HG02885 (cell line): ENCODE data around the gene TNFSF18.
A peak's percentile ranks its signal among the peaks of the same experiment; 100 is the strongest.

Experiments
- ATAC-seq: cut with Tn5 transposase; IDR thresholded peaks from one replicate; pipeline ENCODE4 v1.9.1; 2021; ENCODE audit warnings: mild to moderate bottlenecking; ENCODE audit not compliant: unreplicated experiment, poor library complexity

The TNFSF18 gene

DNA sequence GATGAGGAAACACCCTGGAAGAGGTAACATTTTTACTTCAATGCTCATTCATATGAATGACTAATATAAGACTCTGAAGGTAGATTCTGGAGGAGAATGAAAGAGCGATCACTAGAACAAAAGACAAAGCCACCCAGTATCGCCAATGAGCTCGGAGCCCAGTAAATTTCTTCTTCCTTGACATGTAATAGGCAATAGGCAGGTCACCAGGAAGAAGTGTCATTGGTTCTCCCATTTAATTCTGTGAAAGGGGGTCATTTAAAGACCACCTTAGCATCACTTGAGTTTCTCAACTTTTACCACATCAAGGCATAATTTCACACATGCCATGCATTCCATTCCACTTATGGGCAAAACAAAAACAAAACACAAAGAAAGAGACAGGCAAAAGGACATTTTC, 7.9 kb downstream of the TNFSF18 start:
- ATAC-seq: no peak

DNA sequence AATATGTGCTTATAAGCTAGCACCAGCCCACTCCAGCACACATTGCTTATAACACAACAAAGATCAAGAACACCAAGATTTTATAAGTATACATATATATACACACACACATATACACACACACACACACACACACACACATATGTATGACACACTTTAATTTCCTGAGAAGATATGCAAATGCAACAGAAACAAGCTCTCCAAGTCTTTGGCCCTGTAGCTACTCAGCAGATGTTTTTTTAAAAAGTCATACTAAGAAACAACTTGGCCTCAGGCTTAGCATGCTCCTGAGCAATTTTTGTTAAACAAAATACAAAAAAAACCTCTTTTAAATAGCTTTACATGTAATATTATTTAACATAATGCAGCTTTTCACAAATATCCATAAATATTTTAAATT, 11.1 kb downstream of the TNFSF18 start:
- ATAC-seq: no peak

DNA sequence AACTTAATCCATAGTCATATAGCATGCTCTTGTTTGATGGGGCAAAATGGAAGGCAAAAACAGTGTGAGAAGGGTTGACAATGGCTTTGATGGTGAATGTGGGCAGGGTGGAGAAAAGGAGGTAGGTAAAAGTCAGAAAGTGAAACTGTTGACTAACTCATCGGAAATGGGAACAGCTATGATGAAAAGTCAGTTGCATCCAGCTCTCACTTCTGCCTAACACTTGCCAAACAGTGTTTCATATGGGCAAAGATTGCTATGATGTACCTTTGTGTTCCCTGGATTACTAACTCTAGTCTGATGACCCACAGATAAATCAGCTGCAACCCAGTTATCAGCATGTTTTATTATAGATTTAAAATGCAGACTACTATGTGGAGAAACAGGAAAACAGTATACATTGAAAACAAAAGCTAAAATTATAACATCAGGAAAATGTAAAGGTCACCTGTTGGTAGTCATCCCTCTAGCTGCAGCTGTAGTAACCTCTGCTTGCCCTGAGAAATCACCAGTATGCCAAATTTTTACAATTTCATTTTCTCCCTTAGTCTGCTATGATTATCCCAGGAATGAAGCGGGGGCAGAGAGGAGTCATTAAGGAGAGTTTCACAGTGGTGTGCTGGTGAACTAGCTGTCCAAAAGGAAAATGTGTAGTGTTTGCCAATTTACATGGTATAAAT, 11.7 kb downstream of the TNFSF18 start:
- ATAC-seq: no peak

DNA sequence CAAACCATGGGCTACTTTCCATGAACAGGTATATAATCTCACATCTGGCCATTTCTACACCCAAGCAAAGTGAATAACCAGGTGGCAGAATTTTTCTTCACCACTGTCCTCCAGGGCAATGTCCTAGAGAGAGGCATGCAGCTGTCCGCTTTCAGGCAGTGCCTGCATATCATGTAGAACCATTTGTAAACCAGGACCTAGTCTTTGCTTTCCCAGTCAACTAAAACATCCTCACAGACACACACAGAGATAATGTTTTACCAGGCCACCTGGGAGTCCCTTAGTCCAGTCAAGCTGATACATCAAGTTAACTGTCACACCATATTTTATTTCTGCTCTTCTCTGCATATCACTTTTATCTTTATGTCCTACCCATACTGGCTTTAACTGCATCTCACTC, 26.2 kb downstream of the TNFSF18 start:
- no peak for ATAC-seq

DNA sequence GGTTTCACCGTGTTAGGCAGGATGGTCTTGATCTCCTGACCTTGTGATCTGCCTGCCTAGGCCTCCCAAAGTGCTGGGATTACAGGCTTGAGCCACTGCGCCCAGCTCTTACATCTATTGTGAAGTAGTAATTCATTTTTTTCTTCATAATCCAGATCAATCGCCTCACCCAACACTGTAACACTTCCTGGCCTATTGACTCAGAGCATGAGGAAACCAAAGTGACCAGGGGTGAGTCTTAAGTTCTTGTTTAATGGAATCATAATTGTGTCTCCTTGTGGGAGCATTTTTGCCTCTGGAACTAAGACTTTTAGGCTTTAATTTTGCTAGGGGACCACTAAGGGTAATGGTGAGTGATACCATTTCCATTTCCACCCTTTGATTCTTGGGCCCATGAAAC, 27.4 kb downstream of the TNFSF18 start:
- ATAC-seq: no peak

DNA sequence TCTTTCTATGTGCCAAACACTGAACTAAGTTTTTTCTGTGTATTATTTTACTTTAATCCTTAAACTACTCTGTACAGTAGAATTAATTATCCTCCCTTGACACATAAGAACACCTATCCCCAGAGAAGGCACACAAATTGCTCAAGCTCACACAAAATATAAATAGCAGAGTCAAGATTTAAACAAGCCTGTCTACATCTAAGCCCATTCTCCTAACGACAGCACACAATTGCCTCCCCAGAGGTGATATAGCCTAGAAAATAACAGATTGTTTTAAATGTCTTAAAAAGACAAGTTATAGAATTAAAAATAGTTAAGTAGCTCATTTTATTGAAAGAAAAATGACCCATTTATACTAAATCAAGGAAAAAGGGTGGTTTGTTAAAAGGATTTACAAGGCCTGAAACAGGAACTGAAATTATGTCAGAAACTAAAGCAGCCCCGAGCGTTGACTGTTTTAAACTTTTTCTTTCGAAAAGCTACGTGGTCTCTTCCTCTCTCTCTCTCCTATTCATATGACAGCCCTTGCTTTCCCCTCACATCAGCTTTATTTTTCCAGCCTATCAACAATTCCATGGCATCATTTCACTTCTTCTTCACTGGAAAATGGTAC, 30.5 kb downstream of the TNFSF18 start:
- peak; percentile 91 for ATAC-seq

DNA sequence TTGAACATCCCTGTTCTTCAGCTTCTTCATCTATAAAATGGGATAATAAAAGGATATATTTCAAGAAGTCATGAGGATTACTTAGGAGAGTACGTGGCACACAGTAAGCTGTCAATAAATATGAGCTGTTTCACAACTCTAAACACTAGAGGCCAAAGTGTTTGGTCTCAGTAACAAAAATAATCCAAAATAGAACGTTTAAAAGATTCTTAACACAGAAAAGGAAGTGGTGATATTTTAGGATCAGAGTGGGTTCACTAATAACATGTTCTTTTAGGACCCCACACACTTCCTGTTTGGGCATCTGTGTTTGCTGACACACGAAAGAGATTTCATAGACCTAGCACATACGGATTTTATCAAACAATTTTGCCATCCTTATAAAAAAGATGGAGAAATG, 32.9 kb downstream of the TNFSF18 start:
- peak; percentile 33 for ATAC-seq

DNA sequence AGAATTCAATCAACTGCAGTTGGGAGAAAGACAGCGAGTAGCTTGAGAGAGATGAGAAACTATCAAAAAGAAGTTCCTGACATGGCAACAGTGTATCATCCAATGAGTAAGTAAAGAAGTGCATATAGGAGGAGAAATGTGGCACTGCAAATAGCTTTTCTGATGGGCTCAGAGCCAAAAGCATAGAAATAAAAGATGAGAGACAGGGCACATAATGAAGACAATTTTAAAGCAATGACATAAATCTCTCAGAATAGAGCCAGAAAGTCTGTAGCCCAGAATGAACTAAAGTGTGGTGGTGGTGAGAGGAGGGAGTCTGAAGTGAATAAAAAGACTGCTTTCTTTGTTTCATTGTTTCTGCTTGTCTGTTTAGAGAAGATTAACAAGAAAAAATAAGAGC, 34.3 kb downstream of the TNFSF18 start:
- ATAC-seq: no peak

DNA sequence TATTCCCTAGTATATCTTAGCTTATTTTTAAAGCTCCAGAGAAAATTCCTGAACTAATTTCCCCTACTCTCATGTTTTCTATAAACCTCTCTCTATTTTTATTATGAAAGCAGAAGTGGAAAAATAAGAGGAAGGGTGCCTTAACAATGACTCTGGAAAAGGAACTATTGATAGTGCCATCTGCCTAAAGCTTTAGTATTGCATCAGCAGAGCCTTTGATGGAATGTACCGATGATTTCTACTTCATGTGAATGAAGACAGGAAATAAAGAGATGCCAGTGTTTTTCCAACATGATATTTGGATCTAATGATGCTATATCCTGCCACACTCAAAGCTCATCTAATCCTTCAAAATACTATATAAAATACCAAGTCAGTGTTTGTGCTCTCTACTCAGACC, 35.1 kb downstream of the TNFSF18 start:
- no peak for ATAC-seq

DNA sequence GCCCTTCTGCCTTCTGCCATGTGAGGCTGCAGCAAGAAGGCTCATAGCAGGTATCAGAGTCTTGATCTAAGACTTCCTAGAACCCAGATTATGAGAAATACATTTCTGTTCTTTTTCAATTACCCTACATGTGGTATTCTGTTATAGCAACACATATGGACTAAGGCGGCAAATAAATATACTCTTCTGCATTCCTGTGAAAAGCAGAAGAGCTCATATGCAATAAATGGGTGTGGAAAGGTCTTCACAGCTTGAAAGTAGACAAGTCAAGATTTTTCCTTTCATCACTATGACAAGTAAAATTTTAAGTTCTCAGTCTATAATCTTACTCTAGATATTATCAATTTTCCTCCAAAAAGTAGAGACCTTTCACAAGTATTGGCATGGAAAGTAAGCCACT, 36.6 kb downstream of the TNFSF18 start:
- ATAC-seq: no peak

DNA sequence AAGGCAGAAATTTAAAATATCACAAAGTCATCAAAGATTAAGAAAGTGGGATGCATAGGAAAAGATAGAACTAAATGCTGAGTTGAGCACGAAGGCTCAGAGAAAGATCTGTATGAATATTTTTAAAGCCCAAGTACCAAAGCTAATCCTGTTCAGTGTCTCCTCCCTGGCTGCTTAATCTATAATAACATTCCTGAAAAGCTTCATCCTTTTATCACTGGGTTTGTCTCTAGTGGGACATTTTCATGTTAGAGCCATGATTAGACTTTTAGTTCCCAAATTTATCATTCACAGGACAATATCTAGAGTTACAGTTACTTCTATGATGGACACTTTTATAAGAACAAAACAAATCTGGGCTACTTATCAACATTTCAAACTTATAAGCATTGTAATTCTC, 38.6 kb downstream of the TNFSF18 start:
- ATAC-seq: no peak

DNA sequence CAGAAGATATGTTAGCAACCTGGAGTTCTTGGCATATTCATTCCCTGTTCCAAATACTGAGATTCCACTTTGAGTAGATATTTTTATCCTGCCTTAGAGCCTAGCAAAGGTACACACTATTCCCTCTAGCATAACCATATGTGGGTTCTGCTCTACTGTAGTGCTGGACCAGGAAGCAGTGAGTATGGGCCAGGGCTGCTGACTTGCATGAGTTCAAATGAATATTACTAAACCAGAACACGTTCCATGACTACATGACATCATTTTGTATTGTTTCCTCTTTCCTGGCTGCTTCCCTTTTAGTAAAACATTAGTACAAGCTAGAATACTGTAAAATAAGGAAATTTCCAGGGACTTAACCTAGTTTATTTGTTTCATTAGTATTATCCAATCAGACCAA, 41.1 kb downstream of the TNFSF18 start:
- no peak for ATAC-seq

DNA sequence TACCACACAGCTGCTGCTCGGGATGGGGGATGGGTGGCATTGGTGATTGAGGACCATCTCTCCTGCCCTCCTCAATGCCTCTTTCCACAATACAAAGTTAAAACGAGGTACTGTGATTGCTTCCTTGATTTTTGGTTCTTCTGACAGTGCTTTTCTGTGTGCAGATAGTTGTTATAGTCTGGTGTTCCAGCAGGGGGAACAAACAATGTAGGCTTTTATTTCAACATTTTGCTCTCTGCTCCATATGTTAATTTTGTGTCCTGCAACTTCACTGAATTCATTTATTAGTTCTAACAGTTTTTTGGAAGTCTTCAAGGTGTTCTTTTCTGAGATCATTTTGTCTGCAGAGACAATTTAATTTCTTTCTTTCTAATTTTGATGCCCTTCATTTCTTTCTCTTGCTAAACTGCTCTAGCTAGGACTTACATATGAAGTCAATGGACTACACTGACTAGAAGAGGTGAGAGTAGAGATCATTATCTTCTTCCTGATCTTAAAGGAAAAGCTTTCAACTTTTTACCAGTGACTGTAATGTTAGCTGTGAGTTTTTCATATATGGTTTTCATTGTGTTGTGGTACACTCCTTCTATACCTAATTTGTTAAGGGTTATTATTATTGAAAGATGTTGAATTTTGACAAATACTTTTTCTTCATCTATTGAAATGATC, 45.4 kb downstream of the TNFSF18 start:
- ATAC-seq: no peak

DNA sequence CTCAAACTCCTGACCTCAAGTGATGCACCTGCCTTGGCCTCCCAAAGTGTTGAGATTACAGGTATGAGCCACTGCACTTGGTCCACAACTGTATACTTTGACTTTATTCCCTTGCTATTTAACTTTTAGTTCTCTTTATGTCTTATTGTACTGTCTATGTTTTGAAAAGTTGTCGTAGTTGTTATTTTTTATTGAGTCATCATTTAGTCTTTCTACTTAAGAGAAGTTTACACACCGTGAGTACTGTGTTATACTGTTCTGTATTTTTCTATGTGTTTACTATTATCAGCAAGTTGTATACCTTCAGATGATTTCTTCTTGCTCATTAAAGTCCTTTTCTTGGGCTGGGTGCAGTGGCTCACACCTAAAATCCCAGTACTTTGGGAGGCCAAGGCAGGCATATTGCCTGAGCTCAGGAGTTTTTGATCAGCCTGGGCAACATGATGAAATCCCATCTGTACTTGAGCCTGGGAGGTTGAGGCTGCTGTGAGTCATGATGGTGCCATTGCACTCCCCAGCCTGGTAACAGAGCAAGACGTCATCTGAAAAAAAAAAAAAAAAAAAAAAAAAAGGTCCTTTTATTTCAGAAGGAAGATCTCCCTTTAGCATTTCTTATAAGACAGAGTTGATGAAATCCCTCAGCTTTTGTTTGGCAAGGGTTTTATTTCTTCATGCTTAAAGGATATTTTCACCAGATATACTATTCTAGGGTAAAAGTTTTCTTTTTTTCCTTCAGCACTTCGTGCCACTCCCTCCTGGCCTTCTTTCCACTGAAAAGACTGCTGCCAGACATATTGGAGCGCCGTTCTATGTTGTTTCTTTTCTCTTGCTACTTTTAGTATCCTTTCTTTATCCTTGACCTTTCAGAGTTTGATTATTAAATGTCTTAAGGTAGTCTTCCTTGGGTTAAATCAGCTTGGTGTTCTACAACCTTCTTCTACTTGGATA, 47.6 kb downstream of the TNFSF18 start:
- no peak for ATAC-seq

DNA sequence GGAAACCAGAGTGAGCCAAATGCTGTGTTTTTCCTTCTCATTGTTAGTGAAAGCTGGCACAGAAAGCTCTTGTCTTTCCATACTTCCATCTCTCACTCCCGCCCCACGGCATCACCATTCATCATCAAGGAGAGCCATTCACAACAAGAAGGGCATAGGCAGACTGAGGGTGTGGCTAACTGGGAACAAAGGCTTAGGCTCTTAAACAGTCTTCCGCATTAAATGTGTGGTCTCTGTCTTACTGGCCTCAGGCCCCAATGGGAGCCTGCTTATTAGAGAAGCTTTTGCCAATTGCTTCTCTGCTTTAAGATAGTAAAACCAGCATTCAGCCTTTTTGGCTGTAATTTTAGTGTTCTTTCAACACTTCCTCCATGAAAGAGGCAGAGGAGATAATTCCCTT, 51.4 kb downstream of the TNFSF18 start:
- no peak for ATAC-seq

DNA sequence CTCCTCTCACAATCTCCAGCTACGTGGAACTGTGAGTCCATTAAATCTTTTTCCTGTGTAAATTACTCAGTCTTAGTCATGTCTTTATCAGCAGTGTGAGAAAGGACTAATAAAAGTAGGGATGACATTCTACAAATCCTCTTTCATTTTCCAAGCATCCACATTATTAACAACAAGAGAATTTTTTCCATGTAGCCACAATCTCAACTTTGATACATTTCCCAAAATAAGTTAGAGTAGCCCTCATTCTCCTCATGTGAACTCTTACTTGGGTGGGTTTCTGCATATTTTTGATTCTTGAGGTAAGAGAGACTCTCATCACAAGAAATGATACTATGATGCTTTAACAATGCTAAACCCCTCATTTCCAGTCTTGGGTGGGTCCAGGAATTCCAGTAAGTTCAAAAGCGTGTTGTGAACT, 52.8 kb downstream of the TNFSF18 start:
- no peak for ATAC-seq

DNA sequence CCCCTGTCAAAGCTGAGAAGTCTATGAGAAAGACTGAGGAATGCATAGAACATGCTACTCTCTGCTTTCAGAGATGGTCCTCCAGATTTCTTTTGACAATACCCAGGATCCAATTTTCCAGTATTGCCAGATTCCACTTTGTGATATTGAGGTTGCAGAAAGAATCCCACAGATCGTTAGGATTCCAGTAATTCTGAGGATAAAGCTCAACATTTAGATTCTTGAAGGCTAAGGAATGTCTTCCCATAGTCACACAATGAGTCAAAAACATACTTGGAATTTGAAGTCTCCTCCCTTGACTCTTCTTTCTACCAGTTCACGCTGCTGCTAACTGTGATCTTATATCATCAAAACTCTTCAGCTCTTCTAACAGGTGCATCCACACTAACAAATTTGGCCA, 57.1 kb downstream of the TNFSF18 start:
- ATAC-seq: no peak

DNA sequence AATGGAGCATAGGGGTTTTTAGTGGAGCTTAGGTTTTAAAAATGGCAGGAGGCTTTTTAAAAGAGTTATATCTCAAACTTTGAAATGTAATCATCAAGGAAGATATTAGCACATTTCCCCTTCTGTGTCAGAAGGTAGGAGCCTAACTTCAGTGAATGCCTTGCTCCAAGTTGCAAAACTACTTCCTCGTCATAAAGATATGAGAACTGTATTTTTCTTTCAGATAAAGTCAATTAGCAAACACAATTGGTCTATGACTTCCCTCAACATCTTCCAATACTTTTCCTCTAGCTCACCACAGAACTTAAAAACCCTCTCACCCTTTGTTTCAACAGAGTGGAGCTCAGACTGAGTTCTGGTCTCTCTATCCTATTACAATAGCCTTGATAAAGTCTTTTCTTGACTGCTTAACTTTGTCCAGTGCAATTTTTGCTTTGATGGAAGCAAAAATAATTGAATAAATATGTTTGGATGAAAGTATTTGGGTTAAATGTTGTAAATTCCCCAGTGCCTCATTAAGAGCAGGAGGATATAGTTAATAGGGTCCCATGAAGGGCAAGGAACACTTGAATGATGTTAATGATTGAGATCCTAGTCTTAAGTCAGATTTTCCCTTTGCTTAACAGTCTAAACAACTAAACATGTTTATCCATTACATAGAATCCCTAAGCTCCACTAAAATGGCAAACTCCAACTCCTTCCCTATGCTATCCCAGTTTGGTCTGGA, 58.9 kb downstream of the TNFSF18 start:
- ATAC-seq: no peak

DNA sequence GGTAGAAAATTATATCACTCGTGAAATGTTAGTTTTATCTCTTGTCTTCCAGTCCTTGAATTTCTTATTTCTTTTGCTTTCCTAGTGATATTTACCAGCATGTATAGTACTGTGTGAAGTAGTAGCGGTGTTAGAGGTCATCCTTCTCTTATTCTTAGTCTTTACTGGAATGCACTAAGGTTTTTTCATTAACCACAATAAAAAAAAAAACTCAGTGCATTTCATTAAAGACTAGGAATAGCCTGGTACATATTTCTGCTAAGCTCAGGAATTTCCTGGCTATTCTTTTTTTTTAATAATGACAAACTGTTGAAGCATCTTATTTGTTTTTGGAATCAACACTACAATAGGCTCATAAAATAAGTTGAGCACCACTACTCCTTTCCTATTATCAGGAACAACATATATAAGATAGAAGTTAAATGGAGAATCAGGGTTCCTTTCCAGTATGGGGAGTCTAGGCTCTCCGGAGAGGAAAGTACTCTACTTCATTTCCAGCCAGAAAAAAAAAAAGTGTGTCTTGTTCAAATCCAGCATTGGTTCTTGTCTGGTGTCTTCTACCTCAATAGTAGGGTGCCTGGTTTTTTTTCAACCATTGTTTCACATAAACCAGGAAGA, 60.0 kb downstream of the TNFSF18 start:
- no peak for ATAC-seq
